Activated CD8-positive, alpha-beta T cell treated with anti-CD3 and anti-CD28 coated beads, Interleukin-2, amount 10 ng/mL, durations not matched to agents 7 days and 5 days (primary cell): ENCODE measurements around the gene DTX3L. TPM values are rescaled to one million over a fixed set of nuclear protein-coding genes. Genes with fewer than 3 reads are reported as not detected.

Experiments used
- ATAC-seq: fragments of 150-1000 bp; cut with Tn5 transposase; one replicate; pipeline ENCODE4 v1.10.0; 2021; ENCODE audit warnings: moderate library complexity
- CTCF ChIA-PET: fragments of 350-600 bp; sonication (Branson Sonifier 250); formaldehyde crosslinking; loops from one replicate; lab custom pipeline; 2021; ENCODE audit warnings: antibody characterized with exemption; lab: Charles Lee
- POLR2A ChIA-PET: fragments of 350-600 bp; sonication (Branson Sonifier 250); formaldehyde crosslinking; loops from one replicate; lab custom pipeline; 2021; ENCODE audit warnings: antibody characterized with exemption; lab: Charles Lee
- DNase-seq: peaks from one replicate; pipeline ENCODE4 v3.0.0-alpha.2; 2020
- H3K27ac Mint-ChIP-seq: one replicate; pipeline ENCODE4 v1.8.0; 2021; ENCODE audit warnings: mild to moderate bottlenecking, mixed read lengths
- H3K27me3 Mint-ChIP-seq: one replicate; pipeline ENCODE4 v1.8.0; 2021; ENCODE audit warnings: low read depth, mixed read lengths
- H3K36me3 Mint-ChIP-seq: one replicate; pipeline ENCODE4 v1.8.0; 2021; ENCODE audit warnings: low read depth, mixed read lengths
- H3K4me1 Mint-ChIP-seq: one replicate; pipeline ENCODE4 v1.8.0; 2021; ENCODE audit warnings: low read depth, mixed read lengths
- H3K4me3 Mint-ChIP-seq: one replicate; pipeline ENCODE4 v1.8.0; 2021; ENCODE audit warnings: mild to moderate bottlenecking, mixed read lengths
- H3K9me3 Mint-ChIP-seq: one replicate; pipeline ENCODE4 v1.8.0; 2022; ENCODE audit warnings: mixed read lengths; ENCODE audit not compliant: insufficient read depth
- total RNA-seq, 2 experiments: library from RNA; stranded (reverse); gene quantifications; one replicate each; pipeline ENCODE4 v1.2.3, GENCODE V29; 2021

DTX3L gene
- total RNA-seq, 2 experiments from 2014 or later, result 124 to 127 TPM

- DNase-seq (no peak), ATAC-seq (no peak)
- Mint-ChIP-seq H3K4me1 (peaks cover 35% of the 10 kb centered on the region), H3K4me3 (no peak overlapping the region), H3K27me3 (no peaks in the 10 kb centered on the region), H3K27ac (no peak overlapping the region), H3K36me3 (peaks cover 68% of the 10 kb centered on the region), H3K9me3 (peaks cover 34% of the 10 kb centered on the region)
- POLR2A ChIA-PET, result interaction anchor here (1.5 to 1.8 kb wide), 2 partner anchors 14 to 18 kb away, joined by 3 read pairs; partner anchors contain the start of genes DTX3L and PARP9
- CTCF ChIA-PET, result interaction anchor here (0.5 to 1.5 kb wide), 2 partner anchors 11 to 97 kb away, joined by 3 to 11 read pairs; no protein-coding TSS in a partner anchor
Observed at GRCh38 chr3:122582390-122582789, 18.3 kb downstream of the DTX3L start.

GRCh38 chr3:122586098-122586497 is 22.0 kb downstream of the DTX3L start:
- ATAC-seq (no peak), DNase-seq (no peak)
- no peaks in the 10 kb centered on the region for H3K27me3 Mint-ChIP-seq
- POLR2A ChIA-PET, result no interaction called here
- H3K4me1 Mint-ChIP-seq, result peaks cover 27% of the 10 kb centered on the region
- H3K27ac Mint-ChIP-seq, result peak overlapping the region; percentile 27
- no peak overlapping the region for H3K4me3 Mint-ChIP-seq
- peaks cover 63% of the 10 kb centered on the region for H3K36me3 Mint-ChIP-seq
- CTCF ChIA-PET, result no interaction called here
- H3K9me3 Mint-ChIP-seq, result peaks cover 31% of the 10 kb centered on the region

- POLR2A ChIA-PET, result no interaction called here
- H3K4me1 Mint-ChIP-seq, result peaks cover 24% of the 10 kb centered on the region
- DNase-seq (no peak), ATAC-seq (no peak)
- CTCF ChIA-PET, result interaction anchor here (1.3 kb wide), 1 partner anchor 92 kb away, joined by 3 read pairs; no protein-coding TSS in a partner anchor
- no peak overlapping the region for H3K4me3 Mint-ChIP-seq
- no peak overlapping the region for H3K27ac Mint-ChIP-seq
- H3K36me3 Mint-ChIP-seq, result peaks cover 59% of the 10 kb centered on the region
- H3K27me3 Mint-ChIP-seq, result no peaks in the 10 kb centered on the region
- peaks cover 23% of the 10 kb centered on the region for H3K9me3 Mint-ChIP-seq
Observed at GRCh38 chr3:122586773-122587485, 22.8 kb downstream of the DTX3L start.

GRCh38 chr3:122587572-122587971 is 23.4 kb downstream of the DTX3L start:
- Mint-ChIP-seq H3K27me3 (no peaks in the 10 kb centered on the region), H3K27ac (no peak overlapping the region), H3K4me1 (peaks cover 24% of the 10 kb centered on the region), H3K9me3 (peaks cover 17% of the 10 kb centered on the region), H3K36me3 (peaks cover 57% of the 10 kb centered on the region), H3K4me3 (no peak overlapping the region)
- ATAC-seq (no peak), DNase-seq (no peak)
- CTCF ChIA-PET, result interaction anchor here (1.3 kb wide), 1 partner anchor 91 kb away, joined by 3 read pairs; no protein-coding TSS in a partner anchor
- POLR2A ChIA-PET, result no interaction called here

- ATAC-seq (no peak), DNase-seq (no peak)
- Mint-ChIP-seq H3K4me3 (no peak overlapping the region), H3K9me3 (peaks cover 4% of the 10 kb centered on the region), H3K36me3 (peaks cover 44% of the 10 kb centered on the region), H3K27ac (no peak overlapping the region), H3K27me3 (no peaks in the 10 kb centered on the region), H3K4me1 (peaks cover 14% of the 10 kb centered on the region)
- ChIA-PET CTCF (no interaction called here), POLR2A (no interaction called here)
Observed at GRCh38 chr3:122589297-122589696, 25.2 kb downstream of the DTX3L start.

- DNase-seq (no peak), ATAC-seq (no peak)
- Mint-ChIP-seq H3K27ac (no peak overlapping the region), H3K4me1 (peaks cover 10% of the 10 kb centered on the region), H3K4me3 (no peak overlapping the region), H3K36me3 (peaks cover 37% of the 10 kb centered on the region), H3K27me3 (no peaks in the 10 kb centered on the region), H3K9me3 (no peaks in the 10 kb centered on the region)
- ChIA-PET CTCF (no interaction called here), POLR2A (no interaction called here)
Observed at GRCh38 chr3:122590610-122591009, 26.5 kb downstream of the DTX3L start.

GRCh38 chr3:122594025-122594424 is 29.9 kb downstream of the DTX3L start:
- Mint-ChIP-seq H3K4me3 (no peak overlapping the region), H3K4me1 (peaks cover 8% of the 10 kb centered on the region), H3K36me3 (peaks cover 40% of the 10 kb centered on the region), H3K27me3 (no peaks in the 10 kb centered on the region), H3K9me3 (no peaks in the 10 kb centered on the region), H3K27ac (no peak overlapping the region)
- no peak for ATAC-seq
- DNase-seq, result no peak
- CTCF ChIA-PET, result no interaction called here
- POLR2A ChIA-PET, result interaction anchor here (0.7 kb wide), 1 partner anchor 831 kb away, joined by 4 read pairs; no protein-coding TSS in a partner anchor

- ATAC-seq (no peak), DNase-seq (no peak)
- Mint-ChIP-seq H3K4me3 (no peak overlapping the region), H3K36me3 (peaks cover 38% of the 10 kb centered on the region), H3K4me1 (peaks cover 7% of the 10 kb centered on the region), H3K9me3 (no peaks in the 10 kb centered on the region), H3K27ac (peak overlapping the region; percentile 68), H3K27me3 (no peaks in the 10 kb centered on the region)
- ChIA-PET POLR2A (no interaction called here), CTCF (interaction anchor here (1.0 to 3.2 kb wide), 2 partner anchors 12 to 81 kb away, joined by 3 to 12 read pairs; no protein-coding TSS in a partner anchor)
Observed at GRCh38 chr3:122598151-122598550, 34.0 kb downstream of the DTX3L start.

- Mint-ChIP-seq H3K27me3 (no peaks in the 10 kb centered on the region), H3K4me3 (no peak overlapping the region), H3K36me3 (peaks cover 41% of the 10 kb centered on the region), H3K9me3 (no peaks in the 10 kb centered on the region), H3K27ac (peak overlapping the region; percentile 68), H3K4me1 (peaks cover 8% of the 10 kb centered on the region)
- DNase-seq (no peak), ATAC-seq (no peak)
- POLR2A ChIA-PET, result no interaction called here
- CTCF ChIA-PET, result interaction anchor here (1.0 to 3.2 kb wide), 2 partner anchors 12 to 80 kb away, joined by 3 to 12 read pairs; no protein-coding TSS in a partner anchor
Observed at GRCh38 chr3:122598556-122598955, 34.4 kb downstream of the DTX3L start.

GRCh38 chr3:122602011-122602710 is 38.0 kb downstream of the DTX3L start:
- CTCF ChIA-PET, result no interaction called here
- H3K9me3 Mint-ChIP-seq, result no peaks in the 10 kb centered on the region
- H3K4me1 Mint-ChIP-seq, result peaks cover 8% of the 10 kb centered on the region
- H3K36me3 Mint-ChIP-seq, result peaks cover 37% of the 10 kb centered on the region
- POLR2A ChIA-PET, result no interaction called here
- no peaks in the 10 kb centered on the region for H3K27me3 Mint-ChIP-seq
- DNase-seq (no peak), ATAC-seq (no peak)
- no peak overlapping the region for H3K27ac Mint-ChIP-seq
- no peak overlapping the region for H3K4me3 Mint-ChIP-seq

- H3K36me3 Mint-ChIP-seq, result peaks cover 40% of the 10 kb centered on the region
- H3K27me3 Mint-ChIP-seq, result no peaks in the 10 kb centered on the region
- no peak overlapping the region for H3K4me3 Mint-ChIP-seq
- H3K9me3 Mint-ChIP-seq, result no peaks in the 10 kb centered on the region
- no peak overlapping the region for H3K27ac Mint-ChIP-seq
- H3K4me1 Mint-ChIP-seq, result peaks cover 8% of the 10 kb centered on the region
- no peak for DNase-seq
- ChIA-PET CTCF (no interaction called here), POLR2A (no interaction called here)
- no peak for ATAC-seq
Observed at GRCh38 chr3:122603056-122603455, 38.9 kb downstream of the DTX3L start.

GRCh38 chr3:122606330-122606729 is 42.2 kb downstream of the DTX3L start:
- H3K27me3 Mint-ChIP-seq, result no peaks in the 10 kb centered on the region
- ChIA-PET POLR2A (no interaction called here), CTCF (no interaction called here)
- H3K9me3 Mint-ChIP-seq, result peaks cover 5% of the 10 kb centered on the region
- H3K4me3 Mint-ChIP-seq, result no peak overlapping the region
- no peak overlapping the region for H3K27ac Mint-ChIP-seq
- DNase-seq (no peak), ATAC-seq (no peak)
- peaks cover 28% of the 10 kb centered on the region for H3K4me1 Mint-ChIP-seq
- peaks cover 55% of the 10 kb centered on the region for H3K36me3 Mint-ChIP-seq
